PC-9 (cell line): Measurements from ENCODE around the gene PLEKHA5. TPM values are rescaled to one million over a fixed set of nuclear protein-coding genes. Genes with fewer than 3 reads are reported as not detected.

ENCODE experiments used
- BruUV-seq: library from RNA; stranded (reverse); fragments of 400-500 nt; replicated peaks from 2 replicates; lab custom pipeline; 2021; lab: Mats Ljungman, UMichigan
- CTCF ChIA-PET: fragments of 300-600 bp; sonication (Branson Sonifier 250); formaldehyde crosslinking; loops from one replicate; lab custom pipeline; 2022; ENCODE audit warnings: antibody characterized with exemption; lab: Charles Lee
- POLR2A ChIA-PET: fragments of 300-600 bp; sonication (Branson Sonifier 250); formaldehyde crosslinking; loops from one replicate; lab custom pipeline; 2022; ENCODE audit warnings: antibody characterized with exemption; ENCODE audit not compliant: unreplicated experiment; lab: Charles Lee
- DNase-seq, 2 experiments: peaks; one replicate each; pipeline versions ENCODE4 v3.0.0 to v3.0.0-alpha.2; 2015 to 2022; ENCODE audit warnings: mixed read lengths in 1 of 2
- H2AFZ ChIP-seq: fragments of 200-600 bp; sonication (generic); 2 replicates; pipeline ENCODE4 v1.8.1; 2017; ENCODE audit warnings: antibody characterized with exemption
- H3F3A ChIP-seq: fragments of 200-600 bp; sonication (generic); 2 replicates; pipeline ENCODE4 v1.8.1; 2017; ENCODE audit warnings: antibody characterized with exemption, mild to moderate bottlenecking, low read depth; ENCODE audit not compliant: insufficient read depth
- H3K27ac ChIP-seq: fragments of 200-600 bp; sonication (generic); 2 replicates; pipeline ENCODE4 v1.6.1; 2016; ENCODE audit warnings: mixed run types
- H3K27me3 ChIP-seq: fragments of 200-600 bp; sonication (generic); 2 replicates; pipeline ENCODE4 v1.6.1; 2016; ENCODE audit warnings: low read depth, mixed run types; ENCODE audit not compliant: insufficient read depth
- H3K36me3 ChIP-seq: fragments of 200-600 bp; sonication (generic); 2 replicates; pipeline ENCODE4 v1.6.1; 2016; ENCODE audit warnings: low read depth, mixed run types
- H3K4me1 ChIP-seq: fragments of 200-600 bp; sonication (generic); replicated peaks from 2 replicates; pipeline ENCODE4 v1.6.1; 2016; ENCODE audit warnings: mixed run types; ENCODE audit not compliant: insufficient read depth
- H3K4me2 ChIP-seq: fragments of 200-600 bp; sonication (generic); 2 replicates; pipeline ENCODE4 v1.6.1; 2017; ENCODE audit warnings: mixed run types
- H3K4me3 ChIP-seq: fragments of 200-600 bp; sonication (generic); 2 replicates; pipeline ENCODE4 v1.6.1; 2016; ENCODE audit warnings: mixed run types
- H3K79me2 ChIP-seq: fragments of 200-600 bp; sonication (generic); 2 replicates; pipeline ENCODE4 v1.6.1; 2017; ENCODE audit warnings: low read depth, mixed run types
- H3K9me2 ChIP-seq: fragments of 200-600 bp; sonication (generic); 2 replicates; pipeline ENCODE4 v1.8.1; 2017; ENCODE audit warnings: mild to moderate bottlenecking; ENCODE audit not compliant: insufficient read depth
- H3K9me3 ChIP-seq: fragments of 200-600 bp; sonication (generic); 2 replicates; pipeline ENCODE4 v1.8.1; 2016; ENCODE audit warnings: low read depth; ENCODE audit not compliant: insufficient read depth
- H4K20me1 ChIP-seq: fragments of 200-600 bp; sonication (generic); 2 replicates; pipeline ENCODE4 v1.8.1; 2017; ENCODE audit not compliant: insufficient read depth
- EZH2 ChIP-seq: fragments of 200-600 bp; sonication (generic); IDR thresholded peaks from 2 replicates; pipeline ENCODE4 v1.8.0; 2017; ENCODE audit warnings: antibody characterized with exemption, low read depth
- intact Hi-C: fragments of 100-400 bp; cut with micrococcal nuclease; formaldehyde crosslinking; loops from one replicate; pipeline ENCODE4 v1.10.0; 2022; ENCODE audit not compliant: unreplicated experiment
- total RNA-seq: library from RNA; stranded (reverse); gene quantifications from 2 replicates; pipeline ENCODE4 v1.2.3, GENCODE V29; 2021
- TF ChIP-seq, protein P1 (sequence below): fragments of 200-600 bp; sonication (generic); conservative IDR thresholded peaks from 2 replicates; pipeline ENCODE4 v1.6.1; 2017; ENCODE audit warnings: mixed run types, antibody characterized with exemption, mild to moderate bottlenecking, moderate library complexity

The PLEKHA5 gene
- total RNA-seq, 1 experiment from 2014 or later = 54.1 TPM

DNA sequence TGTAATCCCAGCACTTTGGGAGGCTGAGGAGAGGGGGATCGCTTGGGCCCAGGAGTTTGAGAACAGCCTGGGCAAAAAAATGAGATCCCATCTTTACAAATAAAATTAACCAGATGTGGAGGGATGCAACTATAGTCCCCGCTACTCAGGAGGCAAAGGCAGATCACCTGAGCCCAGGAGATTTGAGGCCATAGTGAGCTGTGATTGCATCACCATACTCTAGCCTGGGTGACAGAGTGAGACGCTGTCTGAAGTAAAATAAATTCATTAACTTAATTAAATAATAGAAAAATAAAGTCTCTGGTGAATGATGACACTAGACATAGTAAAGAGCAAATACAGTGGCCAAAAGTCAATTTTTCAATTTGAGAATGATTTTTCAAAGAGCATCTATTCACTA is 16.1 kb upstream of the PLEKHA5 start:
- Histone ChIP-seq H3F3A (no peaks in the 10 kb centered on the region), H3K4me1 (no peaks in the 10 kb centered on the region), H3K27me3 (no peaks in the 10 kb centered on the region), H3K9me2 (no peaks in the 10 kb centered on the region; the same call in 1 of the 2 replicates), H3K36me3 (no peaks in the 10 kb centered on the region), H3K79me2 (no peaks in the 10 kb centered on the region), H3K4me2 (no peak overlapping the region), H2AFZ (no peak overlapping the region), H3K27ac (no peak overlapping the region), H3K9me3 (no peaks in the 10 kb centered on the region), H4K20me1 (no peaks in the 10 kb centered on the region), H3K4me3 (no peak overlapping the region)
- ChIA-PET CTCF (no interaction called here), POLR2A (no interaction called here)
- BruUV-seq = no TSS peak
- intact Hi-C loops = no loop called here
- no peak for DNase-seq
- TF ChIP-seq, protein P1, sequence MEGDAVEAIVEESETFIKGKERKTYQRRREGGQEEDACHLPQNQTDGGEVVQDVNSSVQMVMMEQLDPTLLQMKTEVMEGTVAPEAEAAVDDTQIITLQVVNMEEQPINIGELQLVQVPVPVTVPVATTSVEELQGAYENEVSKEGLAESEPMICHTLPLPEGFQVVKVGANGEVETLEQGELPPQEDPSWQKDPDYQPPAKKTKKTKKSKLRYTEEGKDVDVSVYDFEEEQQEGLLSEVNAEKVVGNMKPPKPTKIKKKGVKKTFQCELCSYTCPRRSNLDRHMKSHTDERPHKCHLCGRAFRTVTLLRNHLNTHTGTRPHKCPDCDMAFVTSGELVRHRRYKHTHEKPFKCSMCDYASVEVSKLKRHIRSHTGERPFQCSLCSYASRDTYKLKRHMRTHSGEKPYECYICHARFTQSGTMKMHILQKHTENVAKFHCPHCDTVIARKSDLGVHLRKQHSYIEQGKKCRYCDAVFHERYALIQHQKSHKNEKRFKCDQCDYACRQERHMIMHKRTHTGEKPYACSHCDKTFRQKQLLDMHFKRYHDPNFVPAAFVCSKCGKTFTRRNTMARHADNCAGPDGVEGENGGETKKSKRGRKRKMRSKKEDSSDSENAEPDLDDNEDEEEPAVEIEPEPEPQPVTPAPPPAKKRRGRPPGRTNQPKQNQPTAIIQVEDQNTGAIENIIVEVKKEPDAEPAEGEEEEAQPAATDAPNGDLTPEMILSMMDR = no peak
- no peak for TF ChIP-seq EZH2

DNA sequence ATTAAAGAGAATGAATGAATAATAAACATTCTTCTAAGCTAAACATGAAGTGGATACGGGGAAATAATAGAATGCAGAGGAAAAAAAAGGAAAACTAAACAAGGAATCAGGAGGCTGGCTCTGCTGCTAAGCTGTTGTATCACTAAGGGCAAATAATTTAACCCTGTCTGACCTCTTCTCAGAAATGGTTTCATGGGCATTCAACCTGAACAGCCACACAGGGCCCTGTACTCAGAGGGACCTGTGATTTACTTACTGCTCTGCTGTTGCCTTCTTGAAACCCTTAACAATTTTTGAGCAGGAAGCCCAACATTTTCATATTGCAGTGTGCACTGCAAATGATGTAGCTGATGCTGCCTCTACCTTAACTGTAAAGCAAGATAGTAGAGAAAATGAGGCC is 14.2 kb upstream of the PLEKHA5 start:
- Histone ChIP-seq H3K79me2 (no peaks in the 10 kb centered on the region), H3K4me3 (no peak overlapping the region), H4K20me1 (no peaks in the 10 kb centered on the region), H3K4me1 (no peaks in the 10 kb centered on the region), H3K9me3 (no peaks in the 10 kb centered on the region), H3K27me3 (no peaks in the 10 kb centered on the region), H3K27ac (no peak overlapping the region), H3K36me3 (no peaks in the 10 kb centered on the region), H3K9me2 (no peaks in the 10 kb centered on the region; the same call in 1 of the 2 replicates), H3K4me2 (no peak overlapping the region), H3F3A (no peaks in the 10 kb centered on the region), H2AFZ (no peak overlapping the region)
- no TSS peak for BruUV-seq
- no peak for DNase-seq
- intact Hi-C loops = no loop called here
- TF ChIP-seq, protein P1 = no peak
- TF ChIP-seq EZH2 = no peak
- ChIA-PET CTCF (no interaction called here), POLR2A (no interaction called here)

GRCh38 chr12:19119440-19119839 is 10.1 kb upstream of the PLEKHA5 start:
- Histone ChIP-seq H3K36me3 (no peaks in the 10 kb centered on the region), H3F3A (no peaks in the 10 kb centered on the region), H3K4me1 (no peaks in the 10 kb centered on the region), H3K27ac (no peak overlapping the region), H3K79me2 (no peaks in the 10 kb centered on the region), H3K9me3 (no peaks in the 10 kb centered on the region), H4K20me1 (no peaks in the 10 kb centered on the region), H3K9me2 (no peaks in the 10 kb centered on the region), H2AFZ (no peak overlapping the region), H3K27me3 (no peaks in the 10 kb centered on the region), H3K4me3 (no peak overlapping the region), H3K4me2 (no peak overlapping the region)
- intact Hi-C loops = no loop called here
- no peak for DNase-seq
- BruUV-seq = no TSS peak
- ChIA-PET POLR2A (no interaction called here), CTCF (no interaction called here)
- TF ChIP-seq EZH2 = no peak
- TF ChIP-seq, protein P1 = no peak
